ENCODE measurements around the gene FAM168A.

GRCh38 chr11:73399159-73399590 lies 198.7 kb downstream of the FAM168A start:
- TF ChIP-seq CTCF (IDR thresholded peaks at IDR 0.05) (no peak), POLR2A (IDR thresholded peaks at IDR 0.05) (no peak)

Data from Peyer's patch (tissue), 4 donors.